Coronary artery (tissue), 2 donors: ENCODE measurements around the gene PPP3CB.

ENCODE experiments used
- DNase-seq: peaks from one replicate; pipeline ENCODE4 v3.0.0-alpha.2; 2017; ENCODE audit warnings: low spot score
- H3K27ac ChIP-seq, 2 donors: fragments of 200-600 bp; sonication (generic); one replicate each; pipeline ENCODE4 v1.5.1; 2016 to 2019
- H3K4me3 ChIP-seq: fragments of 200-600 bp; sonication (generic); 2 replicates; pipeline ENCODE4 v1.5.1; 2016; ENCODE audit warnings: mild to moderate bottlenecking, moderate library complexity
- CTCF ChIP-seq: fragments of 200-600 bp; sonication (generic); IDR thresholded peaks from one replicate; pipeline ENCODE4 v1.5.1; 2019; ENCODE audit warnings: antibody characterized with exemption

PPP3CB gene

GRCh38 chr10:73522263-73522662 lies 26.4 kb upstream of the PPP3CB start:
- no peak overlapping the region for H3K4me3 ChIP-seq
- H3K27ac ChIP-seq: no peak overlapping the region
- TF ChIP-seq CTCF: no peak
- no peak for DNase-seq

- no peak overlapping the region for H3K27ac ChIP-seq
- DNase-seq: no peak
- TF ChIP-seq CTCF: no peak
- no peak overlapping the region for H3K4me3 ChIP-seq
Measured at GRCh38 chr10:73519336-73519735, 23.5 kb upstream of the PPP3CB start.

GRCh38 chr10:73517166-73517888 lies 21.5 kb upstream of the PPP3CB start:
- DNase-seq: no peak
- H3K27ac ChIP-seq: no peak overlapping the region
- no peak overlapping the region for H3K4me3 ChIP-seq
- no peak for TF ChIP-seq CTCF

GRCh38 chr10:73512207-73512743 lies 16.5 kb upstream of the PPP3CB start:
- TF ChIP-seq CTCF: no peak
- Histone ChIP-seq H3K4me3 (no peak overlapping the region), H3K27ac (no peak overlapping the region)
- no peak for DNase-seq

GRCh38 chr10:73509695-73510094 lies 13.9 kb upstream of the PPP3CB start:
- no peak for TF ChIP-seq CTCF
- Histone ChIP-seq H3K27ac (no peak overlapping the region), H3K4me3 (no peak overlapping the region)
- DNase-seq: no peak

- no peak overlapping the region for H3K4me3 ChIP-seq
- no peak for TF ChIP-seq CTCF
- no peak for DNase-seq
- no peak overlapping the region for H3K27ac ChIP-seq
Measured at GRCh38 chr10:73506491-73506890, 10.7 kb upstream of the PPP3CB start.

GRCh38 chr10:73506074-73506473 lies 10.2 kb upstream of the PPP3CB start:
- no peak overlapping the region for H3K27ac ChIP-seq
- H3K4me3 ChIP-seq: no peak overlapping the region
- TF ChIP-seq CTCF: no peak

More at GRCh38 chr10:73506074-73506473, 10.2 kb upstream of the PPP3CB start:
- no peak for DNase-seq
